DMS 273 treated with DMSO at 0.1 percent for 48 hours (cell line): ENCODE measurements around the gene TNC.

ENCODE experiments used
- DNase-seq: peaks from one replicate; lab custom pipeline; 2025; lab: John Stamatoyannopoulos, UW

TNC gene

GRCh38 chr9:115099901-115100300 lies 18.1 kb downstream of the TNC start:
- no peak for DNase-seq

GRCh38 chr9:115098226-115098965 lies 19.6 kb downstream of the TNC start:
- DNase-seq = no peak

GRCh38 chr9:115093520-115093919 lies 24.4 kb downstream of the TNC start:
- no peak for DNase-seq

GRCh38 chr9:115090486-115090885 lies 27.5 kb downstream of the TNC start:
- no peak for DNase-seq

- DNase-seq = no peak
These were observed 29.1 kb downstream of the TNC start for GRCh38 chr9:115088860-115089259.

- no peak for DNase-seq
These were observed 31.1 kb downstream of the TNC start for GRCh38 chr9:115086886-115087285.

GRCh38 chr9:115086461-115086860 lies 31.5 kb downstream of the TNC start:
- DNase-seq = no peak

GRCh38 chr9:115085773-115086377 lies 32.1 kb downstream of the TNC start:
- DNase-seq = no peak

GRCh38 chr9:115084709-115085108 lies 33.2 kb downstream of the TNC start:
- DNase-seq = no peak

GRCh38 chr9:115084157-115084556 lies 33.8 kb downstream of the TNC start:
- DNase-seq = no peak

GRCh38 chr9:115080242-115080641 lies 37.7 kb downstream of the TNC start:
- DNase-seq = no peak

- DNase-seq = no peak
These were observed 38.8 kb downstream of the TNC start for GRCh38 chr9:115079156-115079555.

GRCh38 chr9:115073456-115073855 lies 44.5 kb downstream of the TNC start:
- DNase-seq = no peak

GRCh38 chr9:115071176-115071575 lies 46.8 kb downstream of the TNC start:
- no peak for DNase-seq

GRCh38 chr9:115069771-115070170 lies 48.2 kb downstream of the TNC start:
- DNase-seq = no peak

GRCh38 chr9:115069302-115069701 lies 48.7 kb downstream of the TNC start:
- DNase-seq = no peak

GRCh38 chr9:115068031-115068430 lies 49.9 kb downstream of the TNC start:
- DNase-seq = no peak

- DNase-seq = no peak
These were observed 54.7 kb downstream of the TNC start for GRCh38 chr9:115063058-115063845.

- no peak for DNase-seq
These were observed 59.2 kb downstream of the TNC start for GRCh38 chr9:115058684-115059315.

- no peak for DNase-seq
These were observed 59.8 kb downstream of the TNC start for GRCh38 chr9:115058175-115058574.

- DNase-seq = no peak
These were observed 60.4 kb downstream of the TNC start for GRCh38 chr9:115057559-115057958.

- no peak for DNase-seq
These were observed 67.9 kb downstream of the TNC start for GRCh38 chr9:115050002-115050490.
